ENCODE data around the gene AP2M1. TPM values are rescaled to one million over a fixed set of nuclear protein-coding genes. Genes with fewer than 3 reads are reported as not detected.
A peak's percentile ranks its signal among the peaks of the same experiment; 100 is the strongest.

AP2M1 gene
- total and polyA plus RNA-seq, 2 of the 13 experiments (the other 11 are each of a cell fraction or from before 2014, with no cell fraction given) = 126 to 146 TPM

DNA sequence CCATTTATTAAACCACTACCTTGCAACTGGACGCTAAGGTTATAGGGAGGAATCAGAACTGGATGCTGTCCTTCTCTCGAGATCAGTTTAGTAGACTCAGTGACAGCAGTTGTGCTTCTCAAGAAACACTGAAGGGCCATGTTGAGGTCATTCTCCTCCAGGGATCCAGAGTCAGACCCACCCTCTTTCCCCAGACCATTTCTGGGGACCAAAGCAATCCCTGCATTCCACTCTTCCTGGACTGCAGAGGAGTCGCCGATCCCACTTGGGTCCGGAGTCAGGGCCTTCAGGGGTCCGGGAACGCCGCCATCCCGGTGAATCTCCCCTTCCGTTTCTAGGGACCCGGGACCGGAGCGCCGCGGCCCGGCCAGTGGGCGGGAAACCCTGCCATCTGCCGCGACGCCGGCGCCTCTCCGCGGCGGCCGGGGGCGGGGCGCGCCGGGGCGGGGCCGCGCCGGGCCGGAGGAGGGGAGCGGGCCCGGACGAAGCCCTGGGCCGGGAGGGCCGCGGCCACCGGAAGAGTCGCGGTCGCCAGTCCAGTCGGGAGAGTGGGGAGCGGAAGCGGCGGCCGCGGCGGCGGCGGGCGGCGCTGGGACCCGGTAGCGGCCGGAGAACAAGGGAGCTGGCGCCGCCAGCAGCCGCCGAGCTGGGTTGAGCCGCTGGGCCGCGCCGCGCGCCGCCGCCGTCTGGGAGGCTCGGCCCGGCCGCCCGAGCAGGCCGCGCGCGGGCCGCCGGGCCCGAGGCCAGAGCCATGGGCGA, 19.6 kb upstream of the AP2M1 start, which contains the start of gene DVL3 (continued):
- TF ChIP-seq, protein P1, sequence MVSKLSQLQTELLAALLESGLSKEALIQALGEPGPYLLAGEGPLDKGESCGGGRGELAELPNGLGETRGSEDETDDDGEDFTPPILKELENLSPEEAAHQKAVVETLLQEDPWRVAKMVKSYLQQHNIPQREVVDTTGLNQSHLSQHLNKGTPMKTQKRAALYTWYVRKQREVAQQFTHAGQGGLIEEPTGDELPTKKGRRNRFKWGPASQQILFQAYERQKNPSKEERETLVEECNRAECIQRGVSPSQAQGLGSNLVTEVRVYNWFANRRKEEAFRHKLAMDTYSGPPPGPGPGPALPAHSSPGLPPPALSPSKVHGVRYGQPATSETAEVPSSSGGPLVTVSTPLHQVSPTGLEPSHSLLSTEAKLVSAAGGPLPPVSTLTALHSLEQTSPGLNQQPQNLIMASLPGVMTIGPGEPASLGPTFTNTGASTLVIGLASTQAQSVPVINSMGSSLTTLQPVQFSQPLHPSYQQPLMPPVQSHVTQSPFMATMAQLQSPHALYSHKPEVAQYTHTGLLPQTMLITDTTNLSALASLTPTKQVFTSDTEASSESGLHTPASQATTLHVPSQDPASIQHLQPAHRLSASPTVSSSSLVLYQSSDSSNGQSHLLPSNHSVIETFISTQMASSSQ (IDR thresholded peaks at IDR 0.05; ENCODE audit: low read depth) = no peak
- TF ChIP-seq, protein P1 (CRISPR knock-in tag; IDR thresholded peaks at IDR 0.05; ENCODE audit: borderline replicate concordance) = no peak
- TF ChIP-seq GABPA (IDR thresholded peaks at IDR 0.05; ENCODE audit: low read depth, low read length) (peak; percentile 76), GABPA (CRISPR knock-in tag; IDR thresholded peaks at IDR 0.05; ENCODE audit: low read depth) (no peak; the same call in 1 of the 2 replicates), AGO2 (optimal IDR thresholded peaks at IDR 0.05; ENCODE audit: low read depth, low read length) (no peak), ZFP36L2 (CRISPR knock-in tag; IDR thresholded peaks at IDR 0.05) (no peak), HOXA5 (CRISPR knock-in tag; IDR thresholded peaks at IDR 0.05) (no peak), RBFOX2 (IDR thresholded peaks at IDR 0.05; ENCODE audit: low read depth, low read length) (peak; percentile 64), GABPB1 (CRISPR knock-in tag; IDR thresholded peaks at IDR 0.05) (peak; percentile 84), ZNF335 (CRISPR knock-in tag; IDR thresholded peaks at IDR 0.05) (no peak), SKI (IDR thresholded peaks at IDR 0.05; ENCODE audit: partially characterized antibody) (peak; percentile 37), FOXJ3 (CRISPR knock-in tag; IDR thresholded peaks at IDR 0.05; ENCODE audit: borderline replicate concordance) (no peak), SMAD3 (CRISPR knock-in tag; IDR thresholded peaks at IDR 0.05) (no peak), SIX1 (CRISPR knock-in tag; IDR thresholded peaks at IDR 0.05; ENCODE audit: borderline replicate concordance) (no peak), ATM (IDR thresholded peaks at IDR 0.05; ENCODE audit: borderline replicate concordance) (no peak)
- TF ChIP-seq, protein P2, sequence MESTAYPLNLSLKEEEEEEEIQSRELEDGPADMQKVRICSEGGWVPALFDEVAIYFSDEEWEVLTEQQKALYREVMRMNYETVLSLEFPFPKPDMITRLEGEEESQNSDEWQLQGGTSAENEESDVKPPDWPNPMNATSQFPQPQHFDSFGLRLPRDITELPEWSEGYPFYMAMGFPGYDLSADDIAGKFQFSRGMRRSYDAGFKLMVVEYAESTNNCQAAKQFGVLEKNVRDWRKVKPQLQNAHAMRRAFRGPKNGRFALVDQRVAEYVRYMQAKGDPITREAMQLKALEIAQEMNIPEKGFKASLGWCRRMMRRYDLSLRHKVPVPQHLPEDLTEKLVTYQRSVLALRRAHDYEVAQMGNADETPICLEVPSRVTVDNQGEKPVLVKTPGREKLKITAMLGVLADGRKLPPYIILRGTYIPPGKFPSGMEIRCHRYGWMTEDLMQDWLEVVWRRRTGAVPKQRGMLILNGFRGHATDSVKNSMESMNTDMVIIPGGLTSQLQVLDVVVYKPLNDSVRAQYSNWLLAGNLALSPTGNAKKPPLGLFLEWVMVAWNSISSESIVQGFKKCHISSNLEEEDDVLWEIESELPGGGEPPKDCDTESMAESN (CRISPR knock-in tag; conservative IDR thresholded peaks at IDR 0.05) = no peak
- TF ChIP-seq, protein P3, sequence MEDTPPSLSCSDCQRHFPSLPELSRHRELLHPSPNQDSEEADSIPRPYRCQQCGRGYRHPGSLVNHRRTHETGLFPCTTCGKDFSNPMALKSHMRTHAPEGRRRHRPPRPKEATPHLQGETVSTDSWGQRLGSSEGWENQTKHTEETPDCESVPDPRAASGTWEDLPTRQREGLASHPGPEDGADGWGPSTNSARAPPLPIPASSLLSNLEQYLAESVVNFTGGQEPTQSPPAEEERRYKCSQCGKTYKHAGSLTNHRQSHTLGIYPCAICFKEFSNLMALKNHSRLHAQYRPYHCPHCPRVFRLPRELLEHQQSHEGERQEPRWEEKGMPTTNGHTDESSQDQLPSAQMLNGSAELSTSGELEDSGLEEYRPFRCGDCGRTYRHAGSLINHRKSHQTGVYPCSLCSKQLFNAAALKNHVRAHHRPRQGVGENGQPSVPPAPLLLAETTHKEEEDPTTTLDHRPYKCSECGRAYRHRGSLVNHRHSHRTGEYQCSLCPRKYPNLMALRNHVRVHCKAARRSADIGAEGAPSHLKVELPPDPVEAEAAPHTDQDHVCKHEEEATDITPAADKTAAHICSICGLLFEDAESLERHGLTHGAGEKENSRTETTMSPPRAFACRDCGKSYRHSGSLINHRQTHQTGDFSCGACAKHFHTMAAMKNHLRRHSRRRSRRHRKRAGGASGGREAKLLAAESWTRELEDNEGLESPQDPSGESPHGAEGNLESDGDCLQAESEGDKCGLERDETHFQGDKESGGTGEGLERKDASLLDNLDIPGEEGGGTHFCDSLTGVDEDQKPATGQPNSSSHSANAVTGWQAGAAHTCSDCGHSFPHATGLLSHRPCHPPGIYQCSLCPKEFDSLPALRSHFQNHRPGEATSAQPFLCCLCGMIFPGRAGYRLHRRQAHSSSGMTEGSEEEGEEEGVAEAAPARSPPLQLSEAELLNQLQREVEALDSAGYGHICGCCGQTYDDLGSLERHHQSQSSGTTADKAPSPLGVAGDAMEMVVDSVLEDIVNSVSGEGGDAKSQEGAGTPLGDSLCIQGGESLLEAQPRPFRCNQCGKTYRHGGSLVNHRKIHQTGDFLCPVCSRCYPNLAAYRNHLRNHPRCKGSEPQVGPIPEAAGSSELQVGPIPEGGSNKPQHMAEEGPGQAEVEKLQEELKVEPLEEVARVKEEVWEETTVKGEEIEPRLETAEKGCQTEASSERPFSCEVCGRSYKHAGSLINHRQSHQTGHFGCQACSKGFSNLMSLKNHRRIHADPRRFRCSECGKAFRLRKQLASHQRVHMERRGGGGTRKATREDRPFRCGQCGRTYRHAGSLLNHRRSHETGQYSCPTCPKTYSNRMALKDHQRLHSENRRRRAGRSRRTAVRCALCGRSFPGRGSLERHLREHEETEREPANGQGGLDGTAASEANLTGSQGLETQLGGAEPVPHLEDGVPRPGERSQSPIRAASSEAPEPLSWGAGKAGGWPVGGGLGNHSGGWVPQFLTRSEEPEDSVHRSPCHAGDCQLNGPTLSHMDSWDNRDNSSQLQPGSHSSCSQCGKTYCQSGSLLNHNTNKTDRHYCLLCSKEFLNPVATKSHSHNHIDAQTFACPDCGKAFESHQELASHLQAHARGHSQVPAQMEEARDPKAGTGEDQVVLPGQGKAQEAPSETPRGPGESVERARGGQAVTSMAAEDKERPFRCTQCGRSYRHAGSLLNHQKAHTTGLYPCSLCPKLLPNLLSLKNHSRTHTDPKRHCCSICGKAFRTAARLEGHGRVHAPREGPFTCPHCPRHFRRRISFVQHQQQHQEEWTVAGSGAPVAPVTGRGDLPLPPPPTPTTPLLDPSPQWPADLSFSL (CRISPR knock-in tag; IDR thresholded peaks at IDR 0.05) = no peak
